ENCODE data around the gene ST8SIA5. TPM values are rescaled to one million over a fixed set of nuclear protein-coding genes. Genes with fewer than 3 reads are reported as not detected.

The ST8SIA5 gene
- total RNA-seq, 1 experiment from 2014 or later: not detected

DNA sequence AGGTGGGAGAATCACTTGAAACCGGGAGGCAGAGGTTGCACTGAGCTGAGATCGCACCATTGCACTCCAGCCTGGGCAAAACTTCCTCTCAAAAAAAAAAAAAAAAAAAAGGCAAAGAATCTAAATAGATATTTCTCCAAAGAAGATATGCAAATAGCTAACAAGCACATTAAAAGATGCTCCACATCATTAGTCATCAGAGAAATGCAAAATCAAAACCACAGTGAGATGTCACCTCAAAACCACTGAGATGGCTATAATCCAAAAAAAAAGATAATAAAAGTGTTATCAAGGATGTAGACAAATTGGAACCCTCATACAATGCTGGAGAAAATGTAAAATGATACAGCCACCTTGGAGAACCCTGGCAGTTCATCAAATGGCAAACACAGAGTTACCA, 8.4 kb downstream of the ST8SIA5 start:
- intact Hi-C loops (cut with micrococcal nuclease): no loop called here
- ChIA-PET CTCF (no interaction called here), POLR2A (no interaction called here)
- DNase-seq (ENCODE audit: unreplicated experiment): no peak
- no peak overlapping the region for H3K27ac Mint-ChIP-seq (ENCODE audit: low read depth, unreplicated experiment)
- TF ChIP-seq, protein P1, sequence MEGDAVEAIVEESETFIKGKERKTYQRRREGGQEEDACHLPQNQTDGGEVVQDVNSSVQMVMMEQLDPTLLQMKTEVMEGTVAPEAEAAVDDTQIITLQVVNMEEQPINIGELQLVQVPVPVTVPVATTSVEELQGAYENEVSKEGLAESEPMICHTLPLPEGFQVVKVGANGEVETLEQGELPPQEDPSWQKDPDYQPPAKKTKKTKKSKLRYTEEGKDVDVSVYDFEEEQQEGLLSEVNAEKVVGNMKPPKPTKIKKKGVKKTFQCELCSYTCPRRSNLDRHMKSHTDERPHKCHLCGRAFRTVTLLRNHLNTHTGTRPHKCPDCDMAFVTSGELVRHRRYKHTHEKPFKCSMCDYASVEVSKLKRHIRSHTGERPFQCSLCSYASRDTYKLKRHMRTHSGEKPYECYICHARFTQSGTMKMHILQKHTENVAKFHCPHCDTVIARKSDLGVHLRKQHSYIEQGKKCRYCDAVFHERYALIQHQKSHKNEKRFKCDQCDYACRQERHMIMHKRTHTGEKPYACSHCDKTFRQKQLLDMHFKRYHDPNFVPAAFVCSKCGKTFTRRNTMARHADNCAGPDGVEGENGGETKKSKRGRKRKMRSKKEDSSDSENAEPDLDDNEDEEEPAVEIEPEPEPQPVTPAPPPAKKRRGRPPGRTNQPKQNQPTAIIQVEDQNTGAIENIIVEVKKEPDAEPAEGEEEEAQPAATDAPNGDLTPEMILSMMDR (IDR thresholded peaks at IDR 0.05; ENCODE audit: unreplicated experiment): no peak
- no peak overlapping the region for H3K4me3 Mint-ChIP-seq (ENCODE audit: unreplicated experiment)
- BruUV-seq (replicated peaks): no TSS peak
- H3K27me3 Mint-ChIP-seq (ENCODE audit: insufficient read depth, unreplicated experiment): peaks cover 58% of the 10 kb centered on the region
- peaks cover 5% of the 10 kb centered on the region for H3K36me3 Mint-ChIP-seq (ENCODE audit: insufficient read depth, unreplicated experiment)
- H3K4me1 Mint-ChIP-seq (ENCODE audit: insufficient read depth, unreplicated experiment): no peaks in the 10 kb centered on the region
- no peaks in the 10 kb centered on the region for H3K9me3 Mint-ChIP-seq (ENCODE audit: unreplicated experiment)

DNA sequence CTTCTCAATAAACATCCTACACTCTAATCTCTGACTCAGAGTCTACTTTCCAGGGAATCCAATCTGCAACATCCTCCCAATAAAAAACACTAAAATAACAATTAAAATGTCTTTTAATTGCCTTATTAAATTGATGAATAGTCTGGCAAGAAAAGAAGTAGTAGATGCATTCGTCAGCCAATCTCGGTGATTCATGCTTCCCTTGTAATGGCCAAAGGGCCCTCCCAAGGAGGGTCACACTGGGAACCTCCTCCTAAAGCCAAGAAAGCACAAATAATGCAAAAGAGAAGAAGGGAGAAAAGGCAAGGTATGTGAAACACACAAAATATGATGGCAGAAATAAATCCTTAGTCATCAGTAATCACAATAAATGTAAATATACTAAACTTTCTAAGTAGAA, 16.8 kb downstream of the ST8SIA5 start:
- POLR2A ChIA-PET: no interaction called here
- CTCF ChIA-PET: interaction anchor here (0.6 kb wide), 1 partner anchor 29 kb away, joined by 3 read pairs; no protein-coding TSS in a partner anchor
- no peak for DNase-seq (ENCODE audit: unreplicated experiment)
- Mint-ChIP-seq H3K9me3 (ENCODE audit: unreplicated experiment) (no peaks in the 10 kb centered on the region), H3K27me3 (ENCODE audit: insufficient read depth, unreplicated experiment) (peaks cover 28% of the 10 kb centered on the region), H3K27ac (ENCODE audit: low read depth, unreplicated experiment) (no peak overlapping the region), H3K36me3 (ENCODE audit: insufficient read depth, unreplicated experiment) (peaks cover 6% of the 10 kb centered on the region), H3K4me1 (ENCODE audit: insufficient read depth, unreplicated experiment) (no peaks in the 10 kb centered on the region), H3K4me3 (ENCODE audit: unreplicated experiment) (no peak overlapping the region)
- BruUV-seq (replicated peaks): no TSS peak
- intact Hi-C loops (cut with micrococcal nuclease): no loop called here
- TF ChIP-seq, protein P1 (IDR thresholded peaks at IDR 0.05; ENCODE audit: unreplicated experiment): no peak

DNA sequence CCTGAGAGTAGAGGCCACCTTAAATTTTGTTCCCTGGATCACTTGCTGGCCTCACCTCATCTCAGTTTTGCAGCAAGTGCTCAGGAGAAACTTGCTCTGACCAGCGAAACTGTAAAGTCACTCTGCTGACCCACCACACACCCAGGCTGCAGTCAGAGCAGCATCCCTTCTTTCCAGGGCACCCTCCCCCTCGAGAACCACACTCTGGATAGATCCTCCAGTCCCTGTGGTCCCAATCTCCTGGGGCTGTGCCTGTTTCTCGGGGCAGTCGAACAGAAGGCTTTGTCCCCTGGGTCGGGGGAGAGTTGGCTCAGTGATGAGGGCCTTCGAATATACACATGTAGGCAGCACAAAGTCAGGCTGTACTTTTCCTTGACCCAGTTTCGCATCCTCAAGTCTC, 18.4 kb downstream of the ST8SIA5 start:
- CTCF ChIA-PET: no interaction called here
- BruUV-seq (replicated peaks): no TSS peak

DNA sequence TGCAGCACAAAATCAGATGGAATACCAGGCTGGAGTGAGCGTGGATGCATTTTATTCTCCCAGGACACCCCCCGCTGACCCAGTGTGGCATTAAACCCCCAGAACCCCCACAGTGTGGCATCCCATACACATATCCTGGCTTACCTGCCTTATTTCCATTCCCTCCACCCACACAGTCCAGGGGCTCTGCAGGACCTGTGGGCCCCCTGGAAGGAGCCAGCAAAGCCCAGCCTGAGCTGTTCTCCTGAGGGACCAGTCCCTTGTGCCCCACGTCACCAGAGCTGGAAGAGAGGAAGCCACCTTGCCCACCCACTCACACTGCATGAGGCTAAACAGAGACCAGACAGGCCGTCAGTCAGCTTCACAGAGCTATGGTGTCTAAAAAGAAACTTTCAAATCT, 20.1 kb downstream of the ST8SIA5 start:
- TF ChIP-seq, protein P1 (IDR thresholded peaks at IDR 0.05; ENCODE audit: unreplicated experiment): no peak
- BruUV-seq (replicated peaks): no TSS peak
- no peak for DNase-seq (ENCODE audit: unreplicated experiment)
- Mint-ChIP-seq H3K4me1 (ENCODE audit: insufficient read depth, unreplicated experiment) (no peaks in the 10 kb centered on the region), H3K4me3 (ENCODE audit: unreplicated experiment) (no peak overlapping the region), H3K27me3 (ENCODE audit: insufficient read depth, unreplicated experiment) (no peaks in the 10 kb centered on the region), H3K9me3 (ENCODE audit: unreplicated experiment) (no peaks in the 10 kb centered on the region), H3K36me3 (ENCODE audit: insufficient read depth, unreplicated experiment) (peaks cover 6% of the 10 kb centered on the region), H3K27ac (ENCODE audit: low read depth, unreplicated experiment) (no peak overlapping the region)
- intact Hi-C loops (cut with micrococcal nuclease): no loop called here
- ChIA-PET POLR2A (no interaction called here), CTCF (no interaction called here)

More for the DNA sequence above, 18.4 kb downstream of the ST8SIA5 start:
- peaks cover 6% of the 10 kb centered on the region for H3K36me3 Mint-ChIP-seq (ENCODE audit: insufficient read depth, unreplicated experiment)
- H3K4me3 Mint-ChIP-seq (ENCODE audit: unreplicated experiment): no peak overlapping the region
- H3K4me1 Mint-ChIP-seq (ENCODE audit: insufficient read depth, unreplicated experiment): no peaks in the 10 kb centered on the region
- DNase-seq (ENCODE audit: unreplicated experiment): no peak
- POLR2A ChIA-PET: no interaction called here
- H3K27me3 Mint-ChIP-seq (ENCODE audit: insufficient read depth, unreplicated experiment): peaks cover 13% of the 10 kb centered on the region
- H3K9me3 Mint-ChIP-seq (ENCODE audit: unreplicated experiment): no peaks in the 10 kb centered on the region
- intact Hi-C loops (cut with micrococcal nuclease): no loop called here
- TF ChIP-seq, protein P1 (IDR thresholded peaks at IDR 0.05; ENCODE audit: unreplicated experiment): no peak
- no peak overlapping the region for H3K27ac Mint-ChIP-seq (ENCODE audit: low read depth, unreplicated experiment)

Measured in MCF 10A (cell line).